ENCODE results near the gene TGOLN2. TPM values are rescaled to one million over a fixed set of nuclear protein-coding genes. Genes with fewer than 3 reads are reported as not detected.

TGOLN2 gene
- 86.5 and 121 TPM in 2 replicates for total RNA-seq

GRCh38 chr2:85327822-85328617 lies at the start of gene TGOLN2:
Gene TGOLN2 (minus strand): TSS chr2:85327989. CDS start chr2:85327962, 27 bp downstream.

GRCh38 chr2:85354286-85355072 lies 26.7 kb upstream of the TGOLN2 start, which contains the start of the genes ELMOD3 and RETSAT:
Gene ELMOD3 (plus strand): TSS chr2:85354769. CDS start chr2:85357199, 2,430 bp downstream.
Gene RETSAT (minus strand): TSS chr2:85354528. CDS start chr2:85354507, 21 bp downstream.

Other genes starting within 250 kb of the TGOLN2 start
- gene TCF7L1, start 194.6 kb downstream of the TGOLN2 start, total RNA-seq: 2.2 and 2.4 TPM in 2 replicates
- 26.2 and 39.8 TPM in 2 replicates for gene RETSAT, start 26.5 kb upstream of the TGOLN2 start, total RNA-seq
- gene ELMOD3, start 26.8 kb upstream of the TGOLN2 start, total RNA-seq: 8.7 and 13.0 TPM in 2 replicates
- gene CAPG, start 82.4 kb upstream of the TGOLN2 start, total RNA-seq: 236 and 507 TPM in 2 replicates
- 0.38 TPM in 1 of 2 replicates, not detected in the other for gene SH2D6, start 90.7 kb upstream of the TGOLN2 start, total RNA-seq
- gene MAT2A, start 211.2 kb upstream of the TGOLN2 start, total RNA-seq: 53.1 and 122 TPM in 2 replicates
- 34.5 and 37.0 TPM in 2 replicates for gene GGCX, start 233.5 kb upstream of the TGOLN2 start, total RNA-seq
- gene VAMP8, start 249.6 kb upstream of the TGOLN2 start, total RNA-seq: 26.7 and 34.1 TPM in 2 replicates